A549 treated with dexamethasone at 1 μM for 4 hours (cell line): ENCODE data around the gene CORO2B. TPM values are rescaled to one million over a fixed set of nuclear protein-coding genes. Genes with fewer than 3 reads are reported as not detected.

Experiments used
- total RNA-seq: library from RNA; stranded (reverse); fragments of 200-300 nt; extraction: Qiagen RNA extraction; gene quantifications from 5 replicates; pipeline ENCODE4 v1.2.3, GENCODE V29; 2022

Gene CORO2B, protein sequence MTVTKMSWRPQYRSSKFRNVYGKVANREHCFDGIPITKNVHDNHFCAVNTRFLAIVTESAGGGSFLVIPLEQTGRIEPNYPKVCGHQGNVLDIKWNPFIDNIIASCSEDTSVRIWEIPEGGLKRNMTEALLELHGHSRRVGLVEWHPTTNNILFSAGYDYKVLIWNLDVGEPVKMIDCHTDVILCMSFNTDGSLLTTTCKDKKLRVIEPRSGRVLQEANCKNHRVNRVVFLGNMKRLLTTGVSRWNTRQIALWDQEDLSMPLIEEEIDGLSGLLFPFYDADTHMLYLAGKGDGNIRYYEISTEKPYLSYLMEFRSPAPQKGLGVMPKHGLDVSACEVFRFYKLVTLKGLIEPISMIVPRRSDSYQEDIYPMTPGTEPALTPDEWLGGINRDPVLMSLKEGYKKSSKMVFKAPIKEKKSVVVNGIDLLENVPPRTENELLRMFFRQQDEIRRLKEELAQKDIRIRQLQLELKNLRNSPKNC
- 2.9 to 4.0 TPM (median 3.3 TPM) in 5 replicates for total RNA-seq

GRCh38 chr15:68578980-68579935, at the start of gene CORO2B:
Gene CORO2B, plus strand, starts transcription at chr15:68578993. Its CDS starts 270 bp downstream, at chr15:68579263.

Other genes starting within 250 kb of the CORO2B start
- gene ITGA11, start 146.8 kb upstream of the CORO2B start, total RNA-seq = 2.8 to 8.3 TPM (median 5.2 TPM) in 5 replicates
- gene ANP32A, start 241.9 kb downstream of the CORO2B start, total RNA-seq = 272 to 319 TPM (median 293 TPM) in 5 replicates